HL-60/S4 treated with retinoic acid at 250 ng/mL for 4 days and 3 days (cell line): Measurements from ENCODE around the gene TERB1.

ENCODE experiments used
- in situ Hi-C: fragments of 300-500 bp; cut with MboI; formaldehyde crosslinking; loops from 2 replicates; pipeline ENCODE4 v1.7.0; 2022; ENCODE audit warnings: low sequenced_read_pairs

TERB1 gene

DNA sequence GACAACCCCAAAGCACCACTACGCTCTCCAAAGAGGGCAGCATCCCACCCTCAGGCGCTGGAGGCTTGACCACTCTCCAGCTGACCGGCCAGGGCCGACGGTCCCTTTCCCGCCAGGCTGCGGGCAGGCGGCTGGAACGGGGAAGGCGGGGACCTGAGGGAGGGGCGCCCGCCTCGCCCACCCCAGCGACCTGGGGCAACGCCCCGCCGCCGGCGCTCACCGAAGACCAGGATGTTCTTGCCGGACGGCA lies 50.4 kb downstream of the TERB1 start:
- in situ Hi-C loops: no loop called here

DNA sequence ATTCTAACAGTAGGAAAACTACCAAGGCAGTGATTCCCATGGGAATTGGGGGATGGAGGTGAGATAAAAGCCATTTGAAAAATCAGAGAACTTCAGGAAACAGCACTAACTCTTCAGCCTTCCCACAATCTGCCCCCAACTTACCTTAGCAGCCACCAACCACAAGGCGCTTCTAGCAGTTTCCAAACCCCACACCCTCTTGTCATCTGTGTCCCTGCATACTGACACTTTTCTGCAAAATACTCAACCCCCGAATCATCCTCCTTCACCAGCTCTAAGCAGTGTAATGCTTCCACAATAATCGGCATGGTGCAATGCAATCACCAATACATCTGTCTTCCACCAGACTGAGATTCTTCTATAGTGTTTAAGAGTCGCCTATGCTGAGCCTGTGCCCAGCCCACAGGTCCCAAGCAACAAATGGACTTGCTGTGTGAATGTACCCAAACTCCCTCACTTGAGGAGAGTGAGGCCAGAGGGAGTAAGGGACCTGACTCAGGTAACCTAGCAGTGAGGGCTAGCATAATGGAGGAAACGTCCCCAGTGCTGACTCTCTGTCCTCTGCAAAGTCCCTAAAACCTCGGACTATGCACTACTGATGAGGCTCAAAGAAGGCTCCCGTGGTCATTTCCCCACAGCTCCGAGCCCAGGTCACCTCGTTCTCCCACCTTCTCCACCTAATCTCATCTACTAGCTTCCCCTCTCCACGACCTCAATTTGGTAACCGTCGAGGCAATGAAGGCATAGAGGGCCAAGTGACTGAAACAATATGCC lies 50.9 kb downstream of the TERB1 start:
- in situ Hi-C loops: no loop called here

DNA sequence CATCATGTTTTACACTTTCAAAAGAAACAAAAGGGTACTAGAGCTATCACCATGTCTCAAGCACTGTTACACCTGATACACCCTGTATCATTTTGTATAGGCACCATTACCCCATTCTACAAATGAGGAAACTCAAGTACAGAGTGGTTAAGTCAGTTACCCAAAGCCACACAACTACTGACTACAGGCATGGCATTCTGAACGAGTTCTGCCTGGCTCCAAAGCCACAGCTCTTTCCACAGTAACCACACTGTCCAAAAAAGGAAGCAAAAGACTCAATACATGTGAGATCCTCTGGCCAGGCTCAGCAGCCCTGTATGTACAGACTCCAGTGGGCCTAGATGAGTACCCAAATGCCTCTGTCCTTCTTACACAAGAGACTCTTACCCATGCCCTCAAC lies 54.7 kb downstream of the TERB1 start:
- in situ Hi-C loops: no loop called here

DNA sequence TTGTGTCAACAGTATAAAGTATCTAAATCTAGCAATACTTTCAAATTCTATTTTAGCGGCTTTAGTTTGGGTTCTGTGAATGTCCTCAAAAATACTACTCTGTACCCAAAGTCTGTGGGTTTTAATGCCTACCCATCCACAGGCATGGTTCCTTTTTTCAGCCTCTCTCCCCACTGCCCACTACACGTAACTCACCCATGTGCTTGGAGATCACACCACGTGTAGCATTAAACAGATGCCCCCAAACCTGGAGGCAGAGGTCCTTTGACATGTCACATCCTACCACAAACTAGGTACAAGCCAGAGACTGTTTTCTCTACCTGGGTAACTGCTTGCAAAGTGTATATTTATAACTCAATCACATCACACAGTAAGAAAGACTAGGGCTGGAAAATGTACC lies 55.3 kb downstream of the TERB1 start:
- in situ Hi-C loops: no loop called here

DNA sequence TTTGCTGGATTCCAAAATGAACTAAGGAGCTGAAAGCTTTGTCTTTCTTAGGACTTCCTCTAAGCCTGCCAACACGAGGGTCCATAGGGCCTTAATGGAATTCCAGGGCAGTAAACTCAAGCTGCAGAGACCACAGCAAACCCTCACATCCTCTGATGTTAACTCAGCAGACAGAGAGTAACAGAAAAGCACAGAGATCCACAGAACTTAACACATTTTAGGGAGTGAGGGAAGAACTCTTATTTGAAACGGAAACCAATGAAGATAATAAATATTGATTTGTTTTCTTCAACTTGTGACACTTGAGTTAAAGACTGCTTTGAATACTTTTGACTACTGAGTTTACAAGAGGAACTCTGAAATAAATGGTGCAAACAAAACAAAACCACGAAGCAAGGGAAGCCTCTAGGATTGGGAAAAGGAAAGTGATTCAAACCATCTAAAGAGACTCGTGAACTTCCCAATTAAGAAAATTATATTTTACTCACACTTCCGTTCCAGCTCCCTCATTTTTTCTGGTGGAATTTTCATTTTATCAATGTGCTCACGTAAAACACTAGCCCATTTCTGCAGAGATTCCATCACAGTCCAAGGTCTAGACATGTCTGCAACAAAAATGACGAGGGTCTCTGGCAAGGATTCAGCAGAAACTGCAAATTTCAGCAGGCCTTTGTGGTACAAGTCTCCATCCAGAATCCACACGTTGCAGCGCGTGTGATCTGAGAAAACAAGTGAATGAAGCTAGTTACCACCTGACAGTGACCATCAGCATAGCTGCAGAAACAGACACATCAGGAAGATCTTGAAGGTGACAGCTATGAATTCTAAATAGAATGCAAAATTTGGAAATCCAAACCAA lies 59.2 kb downstream of the TERB1 start:
- in situ Hi-C loops: no loop called here

DNA sequence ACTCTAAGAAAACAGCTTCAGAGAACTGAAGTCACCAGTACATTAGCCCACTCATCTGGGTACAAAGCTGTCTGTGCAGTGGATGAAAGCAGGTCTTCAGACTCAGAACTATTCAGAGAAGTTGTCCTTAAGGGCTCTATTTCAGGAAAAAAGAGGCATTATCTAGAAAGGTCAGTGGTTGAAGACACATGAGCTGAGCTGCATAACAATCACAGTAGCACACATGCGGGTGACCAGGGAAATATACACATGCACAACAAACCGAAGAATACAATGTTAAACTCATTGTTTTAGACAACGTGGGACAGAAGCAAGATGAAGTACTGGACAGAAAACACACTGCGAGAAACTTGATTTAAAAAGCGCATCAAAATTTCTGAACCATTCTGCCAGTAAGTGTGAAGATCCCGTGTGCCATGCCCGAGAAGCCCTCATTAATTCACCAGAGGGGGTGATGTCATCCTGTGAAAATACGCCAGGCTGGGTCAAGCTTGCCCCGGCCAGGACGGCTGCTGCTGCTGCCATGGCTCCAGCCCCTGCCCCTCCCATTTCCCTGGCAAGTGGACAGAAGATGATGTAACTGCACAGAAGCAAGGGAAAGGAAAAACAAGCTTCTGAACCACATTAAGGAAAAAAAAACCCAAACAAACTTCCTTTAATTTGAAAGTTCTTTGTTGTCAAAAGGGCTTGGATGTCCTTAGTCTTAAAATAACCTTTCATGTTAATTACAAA lies 60.0 kb downstream of the TERB1 start:
- in situ Hi-C loops: no loop called here

DNA sequence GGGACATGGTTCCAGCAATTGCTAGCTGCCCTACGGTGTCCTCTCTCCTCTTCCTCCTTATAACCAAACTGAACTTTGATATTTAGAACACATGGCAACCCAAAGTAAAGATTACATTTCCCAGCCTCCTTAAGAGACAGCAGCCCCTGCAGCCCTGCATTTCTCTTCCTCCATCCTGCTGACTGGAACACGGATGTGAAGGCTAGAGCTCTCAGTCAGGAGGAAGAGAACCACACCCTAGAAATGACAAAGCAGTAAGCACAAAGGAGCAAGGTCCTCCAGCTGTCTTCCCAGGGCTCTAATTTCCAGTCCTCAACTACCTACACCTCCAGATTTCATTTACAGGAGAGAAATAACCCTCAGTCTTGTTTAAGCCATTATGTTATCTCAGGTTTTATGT lies 60.9 kb downstream of the TERB1 start:
- in situ Hi-C loops: no loop called here

DNA sequence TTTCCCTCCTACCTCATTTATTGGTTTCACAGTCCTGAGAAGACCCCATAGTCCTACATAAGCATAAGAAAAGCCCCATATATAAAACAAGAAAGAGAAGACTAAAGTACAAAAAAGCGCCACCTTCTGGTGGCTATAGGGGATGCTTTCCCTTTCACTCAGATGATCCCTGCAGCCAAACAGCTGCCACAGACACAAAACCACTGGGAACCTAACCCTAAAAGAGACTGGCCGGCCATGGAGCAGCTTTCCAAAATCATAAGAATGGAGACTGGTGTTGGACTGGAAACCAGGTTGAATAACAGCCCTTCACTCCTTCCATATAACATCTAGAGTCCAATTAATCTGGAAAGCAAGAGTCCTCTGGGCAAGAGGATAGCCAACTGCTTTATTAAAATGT lies 61.4 kb downstream of the TERB1 start:
- in situ Hi-C loops: no loop called here

DNA sequence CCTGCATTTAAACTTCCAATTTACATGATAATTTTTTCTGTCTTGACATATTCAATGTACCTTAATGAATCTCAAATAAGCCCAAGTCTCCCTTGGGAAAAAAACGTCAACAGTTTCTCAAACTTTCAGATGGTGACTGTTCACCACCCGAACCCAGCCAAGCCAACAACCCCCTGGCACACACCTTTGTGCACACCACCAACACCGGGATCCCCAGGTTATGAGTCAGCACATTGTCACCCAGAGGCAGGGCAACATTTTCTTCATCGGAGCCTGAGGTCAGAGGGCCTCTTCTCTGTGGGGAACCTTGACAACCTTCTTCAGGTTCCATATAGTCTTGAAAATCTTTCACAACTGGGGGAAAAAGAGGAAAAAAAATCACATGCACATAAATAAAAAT lies 65.5 kb downstream of the TERB1 start:
- in situ Hi-C loops: no loop called here

DNA sequence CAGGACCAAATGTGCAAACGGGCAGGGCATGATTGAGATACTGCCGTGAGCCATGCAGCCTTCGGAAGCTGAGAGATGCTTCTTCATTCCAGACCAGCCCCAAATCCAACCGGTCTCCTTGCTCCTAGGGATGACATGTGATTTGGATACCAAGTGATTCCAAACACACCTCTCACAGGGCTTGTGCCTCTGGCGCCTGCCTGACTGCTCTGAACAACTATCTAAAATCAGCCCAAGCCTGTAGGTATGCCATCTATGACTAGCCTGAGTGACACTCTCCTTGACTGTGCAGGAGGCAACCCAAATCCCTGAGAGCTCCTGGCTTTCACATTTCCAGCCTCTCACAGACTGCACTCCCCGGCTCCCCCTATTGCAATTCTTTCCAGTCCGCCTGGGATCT lies 70.3 kb downstream of the TERB1 start:
- in situ Hi-C loops: no loop called here

DNA sequence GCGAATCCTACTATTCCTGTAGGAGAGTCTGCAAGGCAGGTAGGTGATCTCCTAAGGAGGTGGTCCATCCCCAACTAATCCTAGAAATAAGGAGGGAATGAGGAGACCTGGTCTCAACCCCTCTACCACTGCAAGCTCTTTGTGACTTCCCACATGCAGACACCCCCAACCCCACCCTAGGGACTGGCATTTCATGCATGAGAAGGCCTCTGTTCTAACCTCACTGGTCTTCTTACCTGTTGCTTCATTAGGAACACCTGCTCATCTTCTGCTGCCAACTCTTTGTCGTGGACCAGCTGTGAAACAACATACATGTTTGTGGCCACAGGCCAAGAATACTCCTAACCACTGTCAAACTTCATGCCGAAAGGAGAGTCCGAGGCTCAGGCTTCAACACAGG lies 72.6 kb downstream of the TERB1 start:
- in situ Hi-C loops: no loop called here

DNA sequence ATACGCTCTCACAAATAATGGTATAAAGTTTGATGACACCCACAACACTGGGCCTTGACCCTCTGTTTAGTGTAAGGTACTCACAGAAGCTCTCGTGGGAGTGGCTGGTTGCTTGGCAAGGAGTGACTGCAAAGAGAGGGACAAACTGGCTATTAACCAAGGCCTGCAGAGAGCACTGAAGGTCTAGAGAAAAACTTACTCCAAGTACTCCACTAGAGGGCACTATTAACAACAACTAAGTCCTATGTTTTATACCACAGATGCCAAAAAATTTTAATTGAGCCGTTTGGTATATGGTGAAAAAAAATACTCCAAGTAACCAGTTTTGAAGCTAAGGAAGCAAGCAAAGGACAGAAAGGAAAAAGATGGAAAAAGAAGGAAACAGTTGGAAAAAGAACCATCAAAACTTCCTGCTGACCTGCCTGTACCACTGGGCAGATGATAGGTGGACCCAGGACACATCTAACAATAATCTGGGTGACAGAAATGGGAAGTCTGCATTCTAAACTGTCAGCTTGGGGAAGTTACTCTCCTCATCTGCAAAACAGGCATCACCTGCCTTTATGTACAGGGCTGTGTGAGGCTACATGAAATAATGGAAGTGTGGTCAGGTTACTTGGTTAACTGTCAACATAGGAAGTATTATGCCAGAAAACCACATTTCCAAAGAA lies 73.1 kb downstream of the TERB1 start:
- in situ Hi-C loops: no loop called here

DNA sequence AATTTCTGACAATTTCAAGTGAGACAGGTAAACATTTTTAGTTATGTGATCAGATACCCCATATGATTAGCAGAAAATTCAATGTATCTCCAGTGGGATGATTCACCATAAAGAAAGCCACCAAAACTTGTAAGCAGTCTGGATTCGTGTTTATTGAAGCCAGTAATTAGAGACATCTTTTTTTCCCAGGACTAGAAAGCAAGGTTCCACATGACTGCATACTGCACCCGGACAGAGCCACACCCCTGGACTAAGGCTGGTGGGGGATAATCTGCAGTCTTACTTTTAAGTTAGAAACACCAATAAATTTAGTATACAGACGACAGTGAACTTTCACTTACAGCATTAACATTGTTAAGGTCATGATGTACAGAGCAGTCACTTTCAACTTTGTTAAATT lies 80.6 kb downstream of the TERB1 start:
- in situ Hi-C loops: no loop called here

DNA sequence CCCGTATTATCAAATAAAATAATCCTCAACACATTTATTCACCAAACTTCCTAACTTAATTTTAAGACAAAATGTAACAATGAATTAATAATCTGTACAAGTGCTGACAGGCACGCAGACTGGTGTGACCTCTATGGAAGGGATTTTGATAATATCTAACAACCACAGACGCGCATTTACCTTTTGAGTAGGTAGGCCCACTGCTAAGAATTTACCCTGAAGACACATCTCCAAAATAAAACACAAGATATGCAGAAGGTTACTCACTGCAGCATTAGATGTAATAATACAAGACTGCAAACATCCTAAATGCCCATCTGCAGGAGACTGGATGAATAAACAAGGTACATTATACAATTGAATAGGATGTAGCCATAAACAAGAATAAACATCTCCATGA lies 82.1 kb downstream of the TERB1 start:
- in situ Hi-C loops: no loop called here

DNA sequence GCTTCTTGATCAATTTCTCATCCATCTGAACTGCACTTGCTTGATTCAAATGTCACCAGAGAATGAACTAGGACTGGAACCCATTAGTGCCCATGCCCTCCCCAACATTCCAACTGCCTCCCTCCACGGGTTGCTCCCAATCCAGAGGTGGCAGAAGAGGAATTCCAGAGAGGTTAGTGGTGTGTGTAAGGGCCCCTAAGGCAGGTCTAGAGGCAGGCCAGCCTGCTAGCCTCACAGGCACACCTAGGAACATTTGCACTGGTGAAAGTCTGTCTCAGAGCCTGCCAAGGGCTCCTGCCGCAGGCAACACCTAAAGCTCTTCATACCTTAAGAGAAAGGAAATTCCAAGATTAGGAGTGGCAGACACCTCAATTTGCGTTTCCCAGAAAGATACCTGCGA lies 83.6 kb downstream of the TERB1 start:
- in situ Hi-C loops: no loop called here

DNA sequence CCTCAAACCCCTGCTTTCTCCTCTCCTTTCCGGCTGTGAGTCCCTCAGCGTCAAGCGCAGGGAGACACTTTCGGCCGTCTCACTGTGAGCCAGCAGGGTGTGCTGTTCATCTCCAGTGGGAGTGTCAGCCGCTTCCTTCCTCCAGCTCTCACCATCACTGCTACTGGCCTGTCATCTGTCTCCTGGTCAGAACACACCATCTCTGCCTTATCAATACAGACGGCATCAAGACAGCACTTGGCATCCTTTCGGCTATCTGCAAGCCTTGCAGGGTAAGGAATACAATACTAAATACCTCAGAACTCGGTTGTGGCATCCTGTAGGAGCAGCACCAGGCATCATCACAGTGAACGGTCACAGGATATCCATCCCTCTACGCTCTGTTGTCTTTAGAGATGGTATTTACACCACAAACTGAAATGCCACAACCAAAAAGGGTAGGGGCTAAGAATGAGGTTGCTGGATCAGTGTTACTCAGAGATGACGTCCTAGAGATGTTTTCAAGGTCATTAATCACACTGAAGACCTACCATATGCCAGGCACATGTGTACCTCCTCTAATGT lies 84.2 kb downstream of the TERB1 start:
- in situ Hi-C loops: no loop called here

DNA sequence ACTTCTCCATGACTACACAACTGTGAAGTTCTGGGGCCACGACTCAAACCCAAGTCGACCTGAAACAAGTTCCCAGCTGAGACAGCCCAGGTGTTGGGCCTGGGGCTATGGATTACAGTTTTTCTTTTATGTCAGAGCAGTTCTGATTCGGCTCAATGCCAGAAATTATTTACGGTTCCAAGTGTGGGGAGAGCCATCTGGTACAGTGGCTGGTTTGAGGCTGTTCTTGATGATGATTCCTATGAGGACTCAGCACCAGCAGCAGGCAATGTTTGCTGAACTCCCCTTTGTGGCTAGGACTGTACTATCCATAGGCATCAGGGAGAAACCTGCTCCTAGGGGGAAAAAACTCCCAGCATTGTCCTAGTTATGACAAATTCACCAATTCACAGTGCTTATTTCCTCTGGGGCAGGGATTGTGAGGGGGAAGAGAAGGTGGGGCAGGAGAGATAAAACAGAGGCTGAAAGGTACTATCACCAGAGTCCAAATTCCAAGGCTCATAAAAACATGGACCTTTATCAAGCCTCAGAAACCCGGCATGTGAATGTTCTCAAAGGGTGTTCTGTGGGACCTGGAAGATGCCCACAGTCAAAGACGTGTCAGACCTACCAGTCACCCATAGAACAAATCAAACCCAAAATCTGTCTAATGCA lies 86.6 kb downstream of the TERB1 start:
- in situ Hi-C loops: no loop called here

DNA sequence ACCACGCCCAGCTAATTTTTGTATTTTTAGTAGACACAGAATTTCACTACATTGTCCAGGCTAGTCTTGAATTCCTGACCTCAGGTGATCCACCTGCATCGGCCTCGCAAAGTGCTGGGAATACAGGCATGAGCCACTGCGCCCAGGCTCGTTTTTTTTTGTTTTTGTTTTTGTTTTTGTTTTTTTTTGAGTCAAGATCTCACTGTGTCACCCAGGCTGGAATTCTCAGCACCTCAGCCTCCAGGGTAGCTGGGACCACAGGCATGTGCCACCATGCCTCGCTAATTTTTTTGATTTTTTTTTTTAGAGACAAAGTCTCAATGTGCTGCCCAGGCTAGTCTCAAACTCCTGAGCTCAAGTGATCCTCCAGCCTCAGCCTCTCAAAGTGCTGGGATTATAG lies 87.3 kb downstream of the TERB1 start:
- in situ Hi-C loops: no loop called here

DNA sequence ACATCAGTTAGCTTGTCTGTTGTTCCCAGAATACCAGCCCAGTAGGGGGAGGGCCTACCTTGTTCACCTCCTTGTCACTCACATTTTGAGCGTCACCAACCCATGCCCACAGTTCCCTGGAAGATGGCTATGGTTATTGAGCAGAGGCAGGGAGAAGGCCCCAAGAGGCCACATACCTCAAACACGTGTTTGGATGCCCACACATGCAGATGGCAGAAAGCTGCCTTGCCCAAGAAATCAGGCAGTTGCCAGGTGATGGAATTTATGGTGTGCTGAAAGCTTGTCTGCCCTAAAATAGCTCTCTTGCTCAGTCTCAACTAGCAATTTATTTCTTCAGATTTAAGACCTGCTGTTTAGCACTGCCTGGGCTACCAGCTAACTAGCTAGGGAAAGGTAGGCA lies 88.3 kb downstream of the TERB1 start:
- in situ Hi-C loops: no loop called here

DNA sequence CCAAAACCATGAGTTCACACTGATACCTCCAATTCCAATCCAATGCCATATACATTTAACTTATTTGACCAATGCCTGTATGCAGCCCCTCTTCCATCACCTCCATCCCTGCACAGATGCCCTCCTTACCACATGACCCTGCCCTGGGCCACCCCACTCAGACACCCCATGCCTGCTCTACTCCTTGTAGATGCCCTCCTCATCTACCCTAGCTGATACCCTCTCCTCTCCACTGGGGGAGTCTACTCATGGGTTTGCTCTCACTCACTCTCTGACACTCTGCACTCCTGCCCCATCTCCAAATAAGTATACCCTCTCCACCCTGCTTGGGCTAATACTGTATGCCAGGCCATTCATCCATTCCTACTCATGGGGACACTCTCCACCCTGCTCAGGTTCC lies 88.9 kb downstream of the TERB1 start:
- in situ Hi-C loops: no loop called here

DNA sequence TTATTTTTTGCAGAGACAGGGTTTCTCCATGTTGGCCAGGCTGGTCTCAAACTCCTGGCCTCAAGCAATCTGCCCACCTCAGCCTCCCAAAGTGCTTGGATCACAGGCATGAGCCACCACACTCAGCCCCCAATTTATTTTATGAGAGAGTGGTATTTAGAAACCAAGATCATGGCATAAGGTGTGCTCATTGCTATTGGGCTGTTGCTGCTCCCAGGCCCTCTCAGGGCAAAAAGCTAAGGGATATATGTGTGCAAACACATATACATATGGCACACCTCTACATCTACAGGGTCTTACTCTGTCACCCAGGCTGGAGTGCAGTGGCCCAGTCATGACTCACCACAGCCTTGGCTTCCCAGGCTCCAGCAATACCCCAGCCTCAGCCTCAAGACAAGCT lies 89.8 kb downstream of the TERB1 start:
- in situ Hi-C loops: no loop called here
